Common myeloid progenitor, CD34-positive (primary cell): Measurements from ENCODE around the gene STK17B.
A peak's percentile ranks its signal among the peaks of the same experiment; 100 is the strongest.

Experiments
- CTCF ChIA-PET: fragments of 350-600 bp; sonication (Branson Sonifier 250); formaldehyde crosslinking; loops from one replicate; lab custom pipeline; 2021; ENCODE audit warnings: antibody characterized with exemption; lab: Charles Lee
- POLR2A ChIA-PET: fragments of 350-600 bp; sonication (Branson Sonifier 250); formaldehyde crosslinking; loops from one replicate; lab custom pipeline; 2021; ENCODE audit warnings: antibody characterized with exemption; lab: Charles Lee
- DNase-seq, 3 donors: peaks; one replicate each; pipeline versions ENCODE4 v3.0.0 to v3.0.0-alpha.2; 2013
- H3K27ac ChIP-seq, 2 experiments: 1 replicate in 1 of 2; 2 replicates in 1 of 2; pipeline ENCODE4 v1.7.0; 2013; ENCODE audit warnings: inconsistent platforms in 2 of 2, low read length in 2 of 2, mild to moderate bottlenecking in 2 of 2, low read depth in 1 of 2, moderate library complexity in 1 of 2; ENCODE audit not compliant: severe bottlenecking in 2 of 2, insufficient read depth in 1 of 2, poor library complexity in 1 of 2
- H3K27me3 ChIP-seq, 5 experiments: replicated peaks in 2 of 5; 1 replicate in 3 of 5; 2 replicates in 2 of 5; pipeline versions ENCODE4 v1.6.1 to v1.7.0; 2013; ENCODE audit warnings: low read length in 4 of 5, mild to moderate bottlenecking in 2 of 5, moderate library complexity in 2 of 5, inconsistent platforms in 1 of 5; ENCODE audit not compliant: insufficient read depth in 5 of 5, control insufficient read depth in 4 of 5
- H3K36me3 ChIP-seq, 4 experiments: 1 replicate in 2 of 4; 2 replicates in 2 of 4; pipeline versions ENCODE4 v1.6.1 to v1.7.0; 2013; ENCODE audit warnings: low read length in 3 of 4, control low read depth in 1 of 4, mild to moderate bottlenecking in 1 of 4; ENCODE audit not compliant: control insufficient read depth in 4 of 4, insufficient read depth in 4 of 4
- H3K4me1 ChIP-seq, 4 experiments: 1 replicate in 3 of 4; 2 replicates in 1 of 4; pipeline versions ENCODE4 v1.6.1 to v1.7.1; 2013; ENCODE audit warnings: low read length in 3 of 4, mild to moderate bottlenecking in 3 of 4, control low read depth in 1 of 4, inconsistent platforms in 1 of 4, moderate library complexity in 1 of 4; ENCODE audit not compliant: control insufficient read depth in 4 of 4, insufficient read depth in 4 of 4; ENCODE audit errors: control extremely low read depth in 1 of 4
- H3K4me3 ChIP-seq, 7 experiments: 1 replicate in 4 of 7; 2 replicates in 3 of 7; pipeline versions ENCODE4 v1.5.1 to v1.7.0; 2013; ENCODE audit warnings: mild to moderate bottlenecking in 7 of 7, low read length in 6 of 7, moderate library complexity in 6 of 7, inconsistent platforms in 2 of 7, low read depth in 2 of 7, control low read depth in 1 of 7; ENCODE audit not compliant: insufficient read depth in 4 of 7, control insufficient read depth in 1 of 7; ENCODE audit errors: extremely low read depth in 1 of 7
- H3K9me3 ChIP-seq, 5 experiments: 1 replicate in 4 of 5; 2 replicates in 1 of 5; pipeline versions ENCODE4 v1.6.1 to v1.7.1; 2013; ENCODE audit warnings: low read length in 4 of 5, mild to moderate bottlenecking in 2 of 5, inconsistent platforms in 1 of 5, low read depth in 1 of 5, moderate library complexity in 1 of 5; ENCODE audit not compliant: control insufficient read depth in 4 of 5, insufficient read depth in 2 of 5; ENCODE audit errors: control extremely low read depth in 1 of 5
- WGBS: methylation state at CpG from one replicate; pipeline ENCODE4 v1.1.5; 2013; ENCODE audit not compliant: insufficient coverage; 5-methylcytosine and 5-hydroxymethylcytosine counted together

The STK17B gene

GRCh38 chr2:196177124-196177523, 5.7 kb upstream of the STK17B start:
- Histone ChIP-seq H3K36me3 (no peaks in the 10 kb centered on the region), H3K27ac (no peak overlapping the region), H3K9me3 (peaks cover 0 to 4% (median 0%) of the 10 kb centered on the region in 5 experiments), H3K27me3 (no peaks in the 10 kb centered on the region), H3K4me3 (no peak overlapping the region), H3K4me1 (peaks cover 2 to 36% (median 11%) of the 10 kb centered on the region in 4 experiments)
- DNase-seq = no peak
- WGBS = no CpG with 5 or more reads among the region's 2 CpGs
- ChIA-PET CTCF (interaction anchor here (0.6 to 1.6 kb wide), 6 partner anchors 8 to 101 kb away, joined by 3 to 8 read pairs (median 4); no protein-coding TSS in a partner anchor), POLR2A (no interaction called here)

- no peaks in the 10 kb centered on the region for H3K36me3 ChIP-seq
- H3K27ac ChIP-seq = peak overlapping the region; percentile 5 to 18
- H3K9me3 ChIP-seq = peaks cover 0 to 4% (median 0%) of the 10 kb centered on the region in 5 experiments
- H3K4me1 ChIP-seq = peaks cover 6 to 37% (median 13%) of the 10 kb centered on the region in 4 experiments
- ChIA-PET POLR2A (interaction anchor here (0.6 to 1.2 kb wide), 2 partner anchors 9 to 14 kb away, joined by 3 to 4 read pairs; no protein-coding TSS in a partner anchor), CTCF (interaction anchor here (0.7 to 1.6 kb wide), 7 partner anchors 13 to 102 kb away, joined by 3 to 8 read pairs (median 3); no protein-coding TSS in a partner anchor)
- no peaks in the 10 kb centered on the region for H3K27me3 ChIP-seq
- WGBS = no CpG with 5 or more reads among the region's 8 CpGs
- no peak overlapping the region for H3K4me3 ChIP-seq
- peak; percentile 79 to 96 (median 94) for DNase-seq
Measured at GRCh38 chr2:196176142-196176738, 4.9 kb upstream of the STK17B start.

GRCh38 chr2:196174404-196174803, 3.0 kb upstream of the STK17B start:
- Histone ChIP-seq H3K9me3 (peaks cover 0 to 4% (median 0%) of the 10 kb centered on the region in 5 experiments), H3K36me3 (no peaks in the 10 kb centered on the region), H3K4me1 (peaks cover 6 to 37% (median 13%) of the 10 kb centered on the region in 4 experiments), H3K4me3 (peak overlapping the region in 1 of 7 experiments; percentile 27), H3K27ac (no peak overlapping the region), H3K27me3 (no peaks in the 10 kb centered on the region)
- ChIA-PET POLR2A (interaction anchor here (0.6 kb wide), 1 partner anchor 675 kb away, joined by 3 read pairs; no protein-coding TSS in a partner anchor), CTCF (interaction anchor here (1.3 to 1.6 kb wide), 2 partner anchors 9 to 102 kb away, joined by 3 to 5 read pairs; no protein-coding TSS in a partner anchor)
- DNase-seq = no peak
- 100% methylated on average over 2 of the region's 3 CpGs for WGBS

GRCh38 chr2:196173505-196173904, 2.1 kb upstream of the STK17B start:
- H3K27me3 ChIP-seq = no peaks in the 10 kb centered on the region
- peaks cover 11 to 46% (median 20%) of the 10 kb centered on the region in 4 experiments for H3K4me1 ChIP-seq
- WGBS = 100% methylated on average over 4 of the region's 5 CpGs
- H3K27ac ChIP-seq = no peak overlapping the region
- H3K36me3 ChIP-seq = no peaks in the 10 kb centered on the region
- POLR2A ChIA-PET = no interaction called here
- CTCF ChIA-PET = no interaction called here
- DNase-seq = no peak
- peaks cover 0 to 4% (median 0%) of the 10 kb centered on the region in 5 experiments for H3K9me3 ChIP-seq
- H3K4me3 ChIP-seq = no peak overlapping the region

GRCh38 chr2:196172951-196173350, 1.6 kb upstream of the STK17B start:
- WGBS = 92% methylated on average over 1 of the region's 1 CpG
- H3K4me3 ChIP-seq = no peak overlapping the region
- H3K27ac ChIP-seq = no peak overlapping the region
- ChIA-PET CTCF (interaction anchor here (2.1 kb wide), 1 partner anchor 104 kb away, joined by 9 read pairs; no protein-coding TSS in a partner anchor), POLR2A (no interaction called here)
- DNase-seq = no peak
- no peaks in the 10 kb centered on the region for H3K27me3 ChIP-seq
- no peaks in the 10 kb centered on the region for H3K36me3 ChIP-seq
- H3K4me1 ChIP-seq = peaks cover 16 to 50% (median 25%) of the 10 kb centered on the region in 4 experiments
- peaks cover 0 to 4% (median 0%) of the 10 kb centered on the region in 5 experiments for H3K9me3 ChIP-seq

- 0% methylated on average over 10 of the region's 11 CpGs for WGBS
- CTCF ChIA-PET = interaction anchor here (0.7 to 3.1 kb wide), 9 partner anchors 9 to 155 kb away, joined by 3 to 9 read pairs (median 4); no protein-coding TSS in a partner anchor
- peaks cover 0 to under 1% (median 0%) of the 10 kb centered on the region in 5 experiments for H3K9me3 ChIP-seq
- DNase-seq = no peak
- H3K4me1 ChIP-seq = peaks cover 23 to 58% (median 34%) of the 10 kb centered on the region in 4 experiments
- no peak overlapping the region for H3K27ac ChIP-seq
- POLR2A ChIA-PET = interaction anchor here (0.7 to 1.7 kb wide), 2 partner anchors 9 to 39 kb away, joined by 3 to 8 read pairs; no protein-coding TSS in a partner anchor
- no peaks in the 10 kb centered on the region for H3K36me3 ChIP-seq
- peak overlapping the region; percentile 35 to 93 (median 66) for H3K4me3 ChIP-seq
- H3K27me3 ChIP-seq = no peaks in the 10 kb centered on the region
Measured at GRCh38 chr2:196171946-196172345, 568 bp upstream of the STK17B start.
